Choroid plexus epithelial cell (primary cell): Measurements from ENCODE around the gene LIMS2.

ENCODE experiments used
- DNase-seq: peaks from one replicate; pipeline ENCODE4 v3.0.0-alpha.2; 2010; ENCODE audit warnings: low read depth
- H3K4me3 ChIP-seq: 2 replicates; pipeline ENCODE4 v1.5.1; 2011; ENCODE audit warnings: low read depth, mild to moderate bottlenecking, control low read depth, low read length, moderate library complexity
- TF ChIP-seq, protein P1 (sequence below): conservative IDR thresholded peaks from 2 replicates; pipeline ENCODE4 v1.5.1; 2011; ENCODE audit warnings: low read depth, mild to moderate bottlenecking, control low read depth, inconsistent platforms, low read length, moderate library complexity

Gene LIMS2

DNA sequence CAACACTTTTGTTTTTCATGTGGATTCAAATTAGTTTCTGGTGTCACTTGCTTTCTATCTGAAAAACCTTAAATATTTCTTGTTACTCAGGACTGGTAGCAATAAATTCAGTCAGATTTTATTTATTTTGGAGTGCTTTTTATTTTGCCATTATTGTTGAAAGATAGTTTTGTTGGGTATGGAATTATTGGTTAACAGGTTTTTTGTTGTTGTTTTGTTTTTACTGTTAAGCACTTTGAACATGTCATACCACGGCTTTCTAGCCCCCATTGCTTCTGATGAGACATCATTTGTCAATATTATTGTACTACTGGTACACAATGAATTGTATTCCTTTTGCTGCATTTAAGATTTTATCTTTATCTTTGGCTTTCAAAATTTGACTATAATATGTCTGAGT is 13.1 kb upstream of the LIMS2 start:
- no peak overlapping the region for H3K4me3 ChIP-seq
- DNase-seq: no peak
- TF ChIP-seq, protein P1, sequence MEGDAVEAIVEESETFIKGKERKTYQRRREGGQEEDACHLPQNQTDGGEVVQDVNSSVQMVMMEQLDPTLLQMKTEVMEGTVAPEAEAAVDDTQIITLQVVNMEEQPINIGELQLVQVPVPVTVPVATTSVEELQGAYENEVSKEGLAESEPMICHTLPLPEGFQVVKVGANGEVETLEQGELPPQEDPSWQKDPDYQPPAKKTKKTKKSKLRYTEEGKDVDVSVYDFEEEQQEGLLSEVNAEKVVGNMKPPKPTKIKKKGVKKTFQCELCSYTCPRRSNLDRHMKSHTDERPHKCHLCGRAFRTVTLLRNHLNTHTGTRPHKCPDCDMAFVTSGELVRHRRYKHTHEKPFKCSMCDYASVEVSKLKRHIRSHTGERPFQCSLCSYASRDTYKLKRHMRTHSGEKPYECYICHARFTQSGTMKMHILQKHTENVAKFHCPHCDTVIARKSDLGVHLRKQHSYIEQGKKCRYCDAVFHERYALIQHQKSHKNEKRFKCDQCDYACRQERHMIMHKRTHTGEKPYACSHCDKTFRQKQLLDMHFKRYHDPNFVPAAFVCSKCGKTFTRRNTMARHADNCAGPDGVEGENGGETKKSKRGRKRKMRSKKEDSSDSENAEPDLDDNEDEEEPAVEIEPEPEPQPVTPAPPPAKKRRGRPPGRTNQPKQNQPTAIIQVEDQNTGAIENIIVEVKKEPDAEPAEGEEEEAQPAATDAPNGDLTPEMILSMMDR: no peak

DNA sequence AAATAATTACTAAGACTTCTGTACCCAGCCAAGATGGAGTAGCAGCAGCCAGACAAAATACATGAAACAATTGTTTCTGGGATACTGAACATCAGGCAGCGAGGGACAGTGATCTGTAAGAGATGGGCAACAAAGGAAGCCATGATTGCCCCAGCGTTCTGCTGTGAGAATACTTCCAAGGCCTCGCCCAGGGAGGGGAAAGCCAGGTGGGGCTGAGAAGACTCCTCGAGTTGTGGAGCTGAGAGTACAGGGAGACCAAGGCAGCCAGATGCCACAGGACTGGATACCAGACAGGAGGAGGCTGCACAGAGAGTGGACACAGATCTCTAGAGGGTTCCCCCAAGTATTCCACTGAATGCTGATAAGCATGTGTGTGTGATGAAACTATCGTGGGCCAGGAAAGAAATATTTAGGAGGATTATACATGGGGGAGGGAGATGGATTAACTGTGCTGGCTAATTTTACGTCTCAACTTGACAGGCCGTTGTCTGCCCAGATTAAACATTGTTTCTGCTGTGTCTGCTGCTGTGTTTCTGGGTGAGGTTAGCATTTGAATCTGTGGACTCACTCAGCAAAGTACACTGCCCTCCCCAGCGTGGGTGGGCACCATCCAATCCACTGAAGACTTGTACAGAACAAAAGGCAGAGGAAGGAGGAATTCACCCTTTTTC is 10.2 kb upstream of the LIMS2 start:
- TF ChIP-seq, protein P1: no peak
- DNase-seq: no peak

DNA sequence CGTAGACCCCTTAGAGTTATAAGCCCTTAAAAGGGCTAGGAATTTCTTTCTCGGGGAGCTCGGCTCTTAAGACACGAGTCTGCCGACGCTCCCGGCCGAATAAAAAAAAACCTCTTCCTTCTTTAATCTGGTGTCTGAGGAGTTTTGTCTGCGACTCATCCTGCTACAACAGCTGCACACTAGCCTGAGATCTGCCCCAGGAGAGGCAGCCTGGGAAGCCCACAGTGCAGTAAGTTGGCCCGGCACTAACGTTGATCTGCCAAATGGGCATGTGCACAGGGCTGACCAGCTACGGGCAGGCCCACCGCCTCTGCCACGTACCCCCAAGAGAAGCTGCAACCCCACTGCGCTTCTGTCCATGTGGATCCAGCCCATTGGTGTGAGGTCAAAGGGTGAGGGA is 8.4 kb upstream of the LIMS2 start:
- H3K4me3 ChIP-seq: no peak overlapping the region
- TF ChIP-seq, protein P1: no peak
- peak; percentile 30 for DNase-seq

More for the DNA sequence above, 10.2 kb upstream of the LIMS2 start:
- H3K4me3 ChIP-seq: no peak overlapping the region

DNA sequence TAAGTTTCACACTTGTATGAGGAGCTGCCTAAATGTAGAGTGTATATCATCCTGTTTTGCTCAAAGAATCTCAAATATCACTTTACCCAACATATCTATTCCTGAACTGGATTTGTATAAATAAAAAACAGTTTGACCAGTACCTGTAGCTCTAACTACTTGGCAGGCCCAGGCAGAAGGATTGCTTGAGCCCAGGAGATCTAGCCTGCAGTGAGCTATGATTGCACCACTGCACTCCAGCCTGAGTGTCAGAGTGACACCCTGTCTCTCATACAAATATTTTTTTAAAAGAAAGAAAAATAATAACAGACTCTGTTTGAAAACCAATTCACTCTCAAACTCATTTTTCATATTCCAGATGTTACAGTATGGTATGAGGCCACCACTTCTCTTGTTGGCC is 7.7 kb upstream of the LIMS2 start:
- TF ChIP-seq, protein P1: no peak
- no peak for DNase-seq
- no peak overlapping the region for H3K4me3 ChIP-seq

DNA sequence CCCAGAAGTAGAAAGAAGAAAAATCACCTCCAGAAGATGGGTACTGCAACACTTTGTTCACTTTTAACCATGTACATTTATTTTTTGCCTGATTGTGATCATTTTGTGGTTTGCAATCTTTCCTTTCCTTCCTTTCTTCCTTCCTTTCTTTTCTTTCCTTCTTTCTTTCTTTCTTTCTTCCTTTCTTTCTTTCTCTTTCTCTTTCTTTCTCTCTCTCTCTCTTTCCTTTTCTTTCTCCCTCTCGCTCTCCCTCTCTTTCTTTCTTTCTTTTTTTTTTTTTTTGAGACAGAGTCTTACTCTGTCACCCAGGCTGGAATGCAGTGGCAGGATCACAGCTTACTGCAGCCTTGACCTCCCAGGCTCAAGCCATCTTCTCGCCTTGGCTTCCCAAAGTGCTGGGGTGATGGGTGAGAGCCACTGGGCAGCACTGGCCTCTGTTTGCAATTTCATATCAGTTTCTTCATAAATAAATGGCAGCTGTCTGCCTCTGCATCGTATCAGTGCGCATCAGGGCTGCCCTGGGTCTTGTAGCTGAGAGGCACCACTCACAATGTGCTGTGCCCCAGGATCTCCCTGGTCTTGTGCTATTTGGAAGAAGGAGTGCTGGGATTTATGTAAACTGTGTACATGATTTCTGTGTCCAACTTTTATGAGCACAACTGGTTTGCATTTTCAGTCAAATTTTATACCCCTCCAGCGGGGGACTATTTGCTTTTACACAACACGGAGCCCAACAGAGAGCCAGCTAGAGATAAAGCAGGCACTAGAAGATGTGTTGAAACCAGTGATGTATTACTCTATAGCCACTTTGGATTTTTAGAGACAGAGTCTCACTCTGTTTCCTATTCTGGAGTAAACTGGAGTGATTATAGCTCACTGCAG is 6.9 kb upstream of the LIMS2 start:
- TF ChIP-seq, protein P1: no peak
- H3K4me3 ChIP-seq: no peak overlapping the region
- DNase-seq: no peak

DNA sequence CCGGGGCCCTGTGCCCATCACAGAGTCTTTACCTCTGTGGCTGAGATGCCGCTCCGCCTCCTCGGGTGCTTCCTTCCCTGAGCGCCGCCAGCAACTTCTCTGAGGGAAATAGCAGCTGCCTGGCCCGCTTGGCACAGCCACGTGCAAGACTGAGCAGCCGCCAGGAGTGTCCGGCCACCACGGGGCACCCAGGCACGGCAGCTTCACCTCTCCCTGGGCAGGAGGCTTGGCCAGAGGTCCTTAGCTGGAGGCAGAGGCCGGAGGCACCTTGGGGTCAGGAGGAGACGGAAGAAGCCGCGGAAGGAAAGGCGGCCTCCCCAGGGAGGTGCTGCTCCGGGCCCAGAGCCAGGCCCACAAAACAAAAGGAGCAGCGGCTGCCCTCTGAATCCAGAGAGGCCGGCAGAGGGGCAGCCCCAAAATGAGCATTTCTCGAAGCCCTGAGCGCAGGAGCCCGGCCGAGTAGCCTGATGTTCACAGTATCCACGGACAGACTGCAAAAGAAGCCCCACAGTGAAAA is 6.0 kb upstream of the LIMS2 start:
- TF ChIP-seq, protein P1: no peak
- H3K4me3 ChIP-seq: peak overlapping the region; percentile 25
- peak; percentile 40 for DNase-seq
